Neural cell (in vitro differentiated cells): Measurements from ENCODE around the gene MYL7.

Experiments used
- CTCF ChIP-seq: fragments of 450-650 bp; IDR thresholded peaks from 2 replicates; pipeline ENCODE4 v1.5.1; 2014; ENCODE audit warnings: antibody characterized with exemption, mild to moderate bottlenecking, moderate library complexity; ENCODE audit not compliant: poor library complexity, severe bottlenecking
- EP300 ChIP-seq: fragments of 450-650 bp; conservative IDR thresholded peaks from 2 replicates; pipeline ENCODE4 v1.6.1; 2014; ENCODE audit warnings: antibody characterized with exemption, mild to moderate bottlenecking, moderate library complexity; ENCODE audit not compliant: poor library complexity, severe bottlenecking
- EZH2 ChIP-seq: fragments of 200-600, 300-800 bp; shearing (Covaris generic), sonication (generic); IDR thresholded peaks from 2 replicates; pipeline ENCODE4 v1.6.1; 2014; ENCODE audit warnings: antibody characterized with exemption, low read length, borderline replicate concordance, mild to moderate bottlenecking; ENCODE audit not compliant: insufficient read depth, poor library complexity, severe bottlenecking
- MXI1 ChIP-seq: fragments of 450-650 bp; conservative IDR thresholded peaks from 2 replicates; pipeline ENCODE4 v1.6.1; 2014; ENCODE audit warnings: antibody characterized with exemption, mild to moderate bottlenecking; ENCODE audit not compliant: poor library complexity, severe bottlenecking
- POLR2AphosphoS5 ChIP-seq: IDR thresholded peaks from 2 replicates; pipeline ENCODE4 v1.6.1; 2012
- RAD21 ChIP-seq: fragments of 450-650 bp; conservative IDR thresholded peaks from 2 replicates; pipeline ENCODE4 v1.6.1; 2014; ENCODE audit warnings: antibody characterized with exemption, mild to moderate bottlenecking, moderate library complexity
- REST ChIP-seq: IDR thresholded peaks from 2 replicates; pipeline ENCODE4 v1.6.1; 2012; ENCODE audit warnings: borderline replicate concordance
- SMC3 ChIP-seq: fragments of 450-650 bp; conservative IDR thresholded peaks from 2 replicates; pipeline ENCODE4 v1.6.1; 2014; ENCODE audit warnings: antibody characterized with exemption, mild to moderate bottlenecking, moderate library complexity; ENCODE audit not compliant: poor library complexity
- TAF1 ChIP-seq: IDR thresholded peaks from 2 replicates; pipeline ENCODE4 v1.6.1; 2012; ENCODE audit warnings: low read depth

- no peak for TF ChIP-seq EZH2
- TF ChIP-seq EP300 = no peak
- TF ChIP-seq POLR2AphosphoS5 = no peak
- no peak for TF ChIP-seq CTCF
- TF ChIP-seq REST = no peak
- no peak for TF ChIP-seq TAF1
- no peak for TF ChIP-seq RAD21
- TF ChIP-seq SMC3 = no peak
- TF ChIP-seq MXI1 = no peak
Observed at GRCh38 chr7:44111761-44112160, 29.4 kb downstream of the MYL7 start.
